Ovary (tissue), 9 donors: ENCODE data around the gene PLXNA2. TPM values are rescaled to one million over a fixed set of nuclear protein-coding genes. Genes with fewer than 3 reads are reported as not detected.

Experiments
- DNase-seq, 5 donors: peaks; one replicate each; pipeline ENCODE4 v3.0.0-alpha.2; 2019 to 2020
- H3K27ac ChIP-seq, 2 donors: fragments of 200-600 bp; one replicate each; pipeline versions ENCODE4 v1.5.1 to v1.8.0; 2019 to 2022
- H3K27me3 ChIP-seq: fragments of 200-600 bp; one replicate; pipeline ENCODE4 v1.8.0; 2022
- H3K36me3 ChIP-seq: fragments of 200-600 bp; sonication (generic); one replicate; pipeline ENCODE4 v1.5.1; 2019
- H3K4me1 ChIP-seq: one replicate; pipeline ENCODE4 v1.8.1; 2013; ENCODE audit warnings: mild to moderate bottlenecking, moderate library complexity; ENCODE audit not compliant: insufficient read depth
- H3K4me3 ChIP-seq: fragments of 200-600 bp; sonication (generic); one replicate; pipeline ENCODE4 v1.5.1; 2017
- H3K9me3 ChIP-seq, 2 donors: fragments of 200-600 bp in 1 of 2; sonication (generic) in 1 of 2; one replicate each; pipeline versions ENCODE4 v1.5.1 to v1.8.1; 2013 to 2019; ENCODE audit warnings: mild to moderate bottlenecking in 1 of 2, moderate library complexity in 1 of 2
- EP300 ChIP-seq: sonication (generic); formaldehyde crosslinking; IDR thresholded peaks from one replicate; pipeline ENCODE4 v1.6.1; 2017; ENCODE audit warnings: antibody characterized with exemption
- POLR2A ChIP-seq: fragments of 450-650 bp; IDR thresholded peaks from one replicate; pipeline ENCODE4 v1.6.1; 2017; ENCODE audit warnings: antibody characterized with exemption, mild to moderate bottlenecking, moderate library complexity
- WGBS, 3 donors: extraction: QIAGEN DNeasy Blood & Tissue Kit in 1 of 3; methylation state at CpG; one replicate each; pipeline versions ENCODE4 v1.1.5 to v1.1.7; 2013 to 2017; 5-methylcytosine and 5-hydroxymethylcytosine counted together
- intact Hi-C, 4 donors: fragments of 100-400 bp; cut with DNase I; formaldehyde crosslinking; loops; one replicate each; pipeline versions ENCODE4 v1.11.0 to v1.15.1; 2022 to 2023
- polyA plus RNA-seq, 2 donors: library from polyadenylated mRNA; stranded (reverse); fragments of 200-250 nt in 1 of 2; fragments of 350-450 nt in 1 of 2; fragmentation: Illumina TruSeq in 1 of 2; extraction: RNeasy Lipid Tissue Mini Kit (QIAGEN cat#74804) in 1 of 2; gene quantifications; one replicate each; pipeline ENCODE4 v1.2.3, GENCODE V29; 2013 to 2014
- total RNA-seq, 7 donors: library from RNA; depleted of rRNA in 2 of 7; stranded (reverse); fragments of >200 nt in 2 of 7; fragmentation: NEBNext Ultra II Directional in 3 of 7; extraction: Animal tissue kit (Norgen Biotek cat#: 25700) in 3 of 7; gene quantifications; one replicate each; pipeline versions ENCODE4 v1.1.0 to v1.2.4, GENCODE V29; 2016 to 2023
- TF ChIP-seq, protein P1 (sequence below), 3 donors: fragments of 450-650 bp in 2 of 3; fragments of 200-600 bp in 1 of 3; IDR thresholded peaks; one replicate each; pipeline versions ENCODE4 v1.5.1 to v1.8.0; 2016 to 2022; ENCODE audit warnings: antibody characterized with exemption in 3 of 3, mild to moderate bottlenecking in 1 of 3
- donor health status: DM: no; HTN: no; CAD: no; lungs with moderate emphysema.
- donor health status: DM: no; HTN: no; CAD: no.
- donor health status: Bipolar disorder and iron deficiency.
- donor health status: DM: yes; HTN: yes; CAD: no.
- donor health status: DM: no; HTN: no; CAD: no.
- donor health status: DM: yes; HTN: yes; CAD: no.

The PLXNA2 gene
- total and polyA plus RNA-seq, 9 donors, result 10.7 to 71.5 (median 44.0) TPM

- WGBS, 3 donors, result 14 to 17% (median 16%) methylated on average over 7 of the region's 7 CpGs
- Histone ChIP-seq H3K9me3 (no peaks in the 10 kb centered on the region), H3K4me1 (peaks cover 64% of the 10 kb centered on the region), H3K27ac (peak overlapping the region in 1 of 2 donors; percentile 79), H3K36me3 (no peaks in the 10 kb centered on the region), H3K27me3 (no peaks in the 10 kb centered on the region), H3K4me3 (no peak overlapping the region)
- DNase-seq, result no peak
- TF ChIP-seq POLR2A, result no peak
- TF ChIP-seq EP300, result no peak
- TF ChIP-seq, protein P1, sequence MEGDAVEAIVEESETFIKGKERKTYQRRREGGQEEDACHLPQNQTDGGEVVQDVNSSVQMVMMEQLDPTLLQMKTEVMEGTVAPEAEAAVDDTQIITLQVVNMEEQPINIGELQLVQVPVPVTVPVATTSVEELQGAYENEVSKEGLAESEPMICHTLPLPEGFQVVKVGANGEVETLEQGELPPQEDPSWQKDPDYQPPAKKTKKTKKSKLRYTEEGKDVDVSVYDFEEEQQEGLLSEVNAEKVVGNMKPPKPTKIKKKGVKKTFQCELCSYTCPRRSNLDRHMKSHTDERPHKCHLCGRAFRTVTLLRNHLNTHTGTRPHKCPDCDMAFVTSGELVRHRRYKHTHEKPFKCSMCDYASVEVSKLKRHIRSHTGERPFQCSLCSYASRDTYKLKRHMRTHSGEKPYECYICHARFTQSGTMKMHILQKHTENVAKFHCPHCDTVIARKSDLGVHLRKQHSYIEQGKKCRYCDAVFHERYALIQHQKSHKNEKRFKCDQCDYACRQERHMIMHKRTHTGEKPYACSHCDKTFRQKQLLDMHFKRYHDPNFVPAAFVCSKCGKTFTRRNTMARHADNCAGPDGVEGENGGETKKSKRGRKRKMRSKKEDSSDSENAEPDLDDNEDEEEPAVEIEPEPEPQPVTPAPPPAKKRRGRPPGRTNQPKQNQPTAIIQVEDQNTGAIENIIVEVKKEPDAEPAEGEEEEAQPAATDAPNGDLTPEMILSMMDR (IDR thresholded peaks at IDR 0.05), result no peak
- intact Hi-C loops, result loop anchor here in 1 of 4 donors (10.0 kb wide), 1 partner anchor 87 kb away; no protein-coding TSS in a partner anchor
Measured at GRCh38 chr1:208231881-208232661, 12.1 kb downstream of the PLXNA2 start.

- WGBS, 3 donors, result 54 to 74% (median 57%) methylated on average over 15 of the region's 15 CpGs
- TF ChIP-seq POLR2A (no peak), EP300 (no peak)
- TF ChIP-seq, protein P1 (IDR thresholded peaks at IDR 0.05), result no peak
- Histone ChIP-seq H3K36me3 (no peaks in the 10 kb centered on the region), H3K27me3 (no peaks in the 10 kb centered on the region), H3K4me3 (no peak overlapping the region), H3K9me3 (no peaks in the 10 kb centered on the region), H3K4me1 (peaks cover 61% of the 10 kb centered on the region), H3K27ac (peak overlapping the region in 1 of 2 donors; percentile 79)
- DNase-seq, result no peak
- intact Hi-C loops, result loop anchor here in 1 of 4 donors (10.0 kb wide), 1 partner anchor 86 kb away; no protein-coding TSS in a partner anchor
Measured at GRCh38 chr1:208230668-208231529, 13.3 kb downstream of the PLXNA2 start.

DNA sequence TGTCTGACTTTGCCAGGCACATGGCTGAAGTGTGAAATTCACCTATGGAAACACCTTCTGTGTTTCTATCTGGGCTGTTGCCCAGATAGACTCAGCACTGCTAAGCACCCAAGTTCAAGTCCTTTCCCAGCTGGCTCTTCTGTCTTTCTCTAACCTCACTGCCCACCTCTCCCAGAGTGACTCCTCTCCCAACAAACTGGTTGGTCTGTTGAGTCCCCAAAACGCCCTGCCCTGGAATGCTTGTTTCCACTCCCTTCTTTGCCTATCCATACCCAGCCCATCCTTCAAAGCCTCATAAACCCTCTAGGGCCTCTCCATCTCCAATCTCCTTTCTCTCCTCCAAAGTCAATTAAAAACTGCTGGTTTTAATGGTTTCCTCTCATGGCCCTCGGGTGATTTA is 15.6 kb downstream of the PLXNA2 start:
- WGBS, 3 donors, result 85 to 94% (median 92%) methylated on average over 2 of the region's 2 CpGs
- Histone ChIP-seq H3K27me3 (no peaks in the 10 kb centered on the region), H3K9me3 (no peaks in the 10 kb centered on the region), H3K4me1 (peaks cover 60% of the 10 kb centered on the region), H3K4me3 (no peak overlapping the region), H3K27ac (peak overlapping the region in 1 of 2 donors; percentile 79), H3K36me3 (no peaks in the 10 kb centered on the region)
- intact Hi-C loops, result loop anchor here in 1 of 4 donors (5.0 kb wide), 1 partner anchor 46 kb away; no protein-coding TSS in a partner anchor
- DNase-seq, result no peak
- TF ChIP-seq EP300, result no peak
- no peak for TF ChIP-seq POLR2A
- TF ChIP-seq, protein P1 (IDR thresholded peaks at IDR 0.05), result no peak

DNA sequence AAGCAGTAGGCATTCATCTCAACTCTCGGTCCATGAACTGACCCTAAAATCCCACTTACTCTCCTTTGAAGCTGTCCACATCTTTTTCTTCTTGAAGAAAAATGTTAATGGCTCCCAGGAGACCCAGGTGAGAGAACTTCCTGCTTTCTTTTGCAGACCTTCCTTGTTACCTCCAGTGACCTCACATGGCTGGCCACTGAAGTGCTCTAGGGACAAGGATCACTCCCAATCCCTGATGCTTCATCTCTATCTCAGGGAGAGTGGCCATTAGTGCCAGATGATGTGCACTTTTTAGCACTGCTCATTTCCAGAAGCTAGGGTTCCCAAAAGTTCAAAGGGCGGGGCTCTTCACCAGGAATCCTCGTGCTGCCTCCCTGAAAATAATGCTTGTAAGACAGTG is 16.2 kb downstream of the PLXNA2 start:
- WGBS, 3 donors, result 57 to 67% (median 64%) methylated on average over 3 of the region's 3 CpGs
- Histone ChIP-seq H3K9me3 (no peaks in the 10 kb centered on the region), H3K4me1 (peaks cover 59% of the 10 kb centered on the region), H3K27me3 (no peaks in the 10 kb centered on the region), H3K27ac (peak overlapping the region in 1 of 2 donors; percentile 79), H3K36me3 (no peaks in the 10 kb centered on the region), H3K4me3 (no peak overlapping the region)
- TF ChIP-seq, protein P1 (IDR thresholded peaks at IDR 0.05), result no peak
- no peak for TF ChIP-seq POLR2A
- no peak for TF ChIP-seq EP300
- no peak for DNase-seq
- intact Hi-C loops, result loop anchor here in 1 of 4 donors (5.0 kb wide), 1 partner anchor 46 kb away; no protein-coding TSS in a partner anchor
